ENCODE data around the gene MYOM1.

- TF ChIP-seq SUZ12 (IDR thresholded peaks at IDR 0.05; ENCODE audit: extremely low read depth, insufficient read depth, insufficient read length): no peak
- TF ChIP-seq YY1 (IDR thresholded peaks at IDR 0.05; ENCODE audit: insufficient read depth, insufficient read length): no peak
Observed at GRCh38 chr18:3111523-3112240, 108.1 kb downstream of the MYOM1 start.
